ENCODE results near the gene NUMA1. TPM values are rescaled to one million over a fixed set of nuclear protein-coding genes. Genes with fewer than 3 reads are reported as not detected.

The NUMA1 gene
- total RNA-seq, 1 donor from 2014 or later: 157 TPM

- DNase-seq (ENCODE audit: low read depth): no peak
- peaks cover 2% of the 10 kb centered on the region for H3K36me3 ChIP-seq (ENCODE audit: control insufficient read depth, insufficient read depth, low read length)
- no peak overlapping the region for H3K4me3 ChIP-seq (ENCODE audit: low read depth, low read length)
- TF ChIP-seq CTCF (IDR thresholded peaks at IDR 0.05; ENCODE audit: insufficient read depth, low read length, poor library complexity, severe bottlenecking): no peak
- H3K27me3 ChIP-seq (ENCODE audit: control insufficient read depth, insufficient read depth, low read length): no peaks in the 10 kb centered on the region
These were observed 100.7 kb downstream of the NUMA1 start for GRCh38 chr11:71979602-71980001.

GRCh38 chr11:71979094-71979493 is 101.2 kb downstream of the NUMA1 start:
- peaks cover 2% of the 10 kb centered on the region for H3K36me3 ChIP-seq (ENCODE audit: control insufficient read depth, insufficient read depth, low read length)
- no peaks in the 10 kb centered on the region for H3K27me3 ChIP-seq (ENCODE audit: control insufficient read depth, insufficient read depth, low read length)
- TF ChIP-seq CTCF (IDR thresholded peaks at IDR 0.05; ENCODE audit: insufficient read depth, low read length, poor library complexity, severe bottlenecking): no peak
- no peak for DNase-seq (ENCODE audit: low read depth)
- no peak overlapping the region for H3K4me3 ChIP-seq (ENCODE audit: low read depth, low read length)

GRCh38 chr11:71977743-71978418 is 102.5 kb downstream of the NUMA1 start:
- Histone ChIP-seq H3K36me3 (ENCODE audit: control insufficient read depth, insufficient read depth, low read length) (peaks cover 2% of the 10 kb centered on the region), H3K27me3 (ENCODE audit: control insufficient read depth, insufficient read depth, low read length) (no peaks in the 10 kb centered on the region), H3K4me3 (ENCODE audit: low read depth, low read length) (no peak overlapping the region)
- TF ChIP-seq CTCF (IDR thresholded peaks at IDR 0.05; ENCODE audit: insufficient read depth, low read length, poor library complexity, severe bottlenecking): peak; percentile 70
- DNase-seq (ENCODE audit: low read depth): no peak

GRCh38 chr11:71977090-71977489 is 103.3 kb downstream of the NUMA1 start:
- Histone ChIP-seq H3K27me3 (ENCODE audit: control insufficient read depth, insufficient read depth, low read length) (no peaks in the 10 kb centered on the region), H3K36me3 (ENCODE audit: control insufficient read depth, insufficient read depth, low read length) (peaks cover 2% of the 10 kb centered on the region), H3K4me3 (ENCODE audit: low read depth, low read length) (no peak overlapping the region)
- TF ChIP-seq CTCF (IDR thresholded peaks at IDR 0.05; ENCODE audit: insufficient read depth, low read length, poor library complexity, severe bottlenecking): no peak
- no peak for DNase-seq (ENCODE audit: low read depth)

- no peak overlapping the region for H3K4me3 ChIP-seq (ENCODE audit: low read depth, low read length)
- H3K27me3 ChIP-seq (ENCODE audit: control insufficient read depth, insufficient read depth, low read length): no peaks in the 10 kb centered on the region
- no peak for DNase-seq (ENCODE audit: low read depth)
- no peak for TF ChIP-seq CTCF (IDR thresholded peaks at IDR 0.05; ENCODE audit: insufficient read depth, low read length, poor library complexity, severe bottlenecking)
- peaks cover 2% of the 10 kb centered on the region for H3K36me3 ChIP-seq (ENCODE audit: control insufficient read depth, insufficient read depth, low read length)
These were observed 103.8 kb downstream of the NUMA1 start for GRCh38 chr11:71976551-71976950.

GRCh38 chr11:71971680-71972079 is 108.7 kb downstream of the NUMA1 start:
- H3K4me3 ChIP-seq (ENCODE audit: low read depth, low read length): no peak overlapping the region
- H3K36me3 ChIP-seq (ENCODE audit: control insufficient read depth, insufficient read depth, low read length): no peaks in the 10 kb centered on the region
- no peak for TF ChIP-seq CTCF (IDR thresholded peaks at IDR 0.05; ENCODE audit: insufficient read depth, low read length, poor library complexity, severe bottlenecking)
- DNase-seq (ENCODE audit: low read depth): no peak
- H3K27me3 ChIP-seq (ENCODE audit: control insufficient read depth, insufficient read depth, low read length): no peaks in the 10 kb centered on the region
